SU-DHL-6 (cell line): ENCODE results near the gene MPRIP.

Experiments
- EZH2phosphoT487 ChIP-seq: fragments of 200-600 bp; sonication (generic), shearing (Covaris generic); conservative IDR thresholded peaks from 2 replicates; pipeline ENCODE4 v1.6.1; 2018; ENCODE audit warnings: mild to moderate bottlenecking, antibody characterized with exemption, low read length, moderate library complexity, mixed read lengths
- TF ChIP-seq, protein P1 (sequence below): fragments of 200-600 bp; sonication (generic); IDR thresholded peaks from one replicate; pipeline ENCODE4 v1.5.1; 2017; ENCODE audit warnings: antibody characterized with exemption, mild to moderate bottlenecking, low read length, moderate library complexity; ENCODE audit not compliant: insufficient read depth, poor library complexity, severe bottlenecking

DNA sequence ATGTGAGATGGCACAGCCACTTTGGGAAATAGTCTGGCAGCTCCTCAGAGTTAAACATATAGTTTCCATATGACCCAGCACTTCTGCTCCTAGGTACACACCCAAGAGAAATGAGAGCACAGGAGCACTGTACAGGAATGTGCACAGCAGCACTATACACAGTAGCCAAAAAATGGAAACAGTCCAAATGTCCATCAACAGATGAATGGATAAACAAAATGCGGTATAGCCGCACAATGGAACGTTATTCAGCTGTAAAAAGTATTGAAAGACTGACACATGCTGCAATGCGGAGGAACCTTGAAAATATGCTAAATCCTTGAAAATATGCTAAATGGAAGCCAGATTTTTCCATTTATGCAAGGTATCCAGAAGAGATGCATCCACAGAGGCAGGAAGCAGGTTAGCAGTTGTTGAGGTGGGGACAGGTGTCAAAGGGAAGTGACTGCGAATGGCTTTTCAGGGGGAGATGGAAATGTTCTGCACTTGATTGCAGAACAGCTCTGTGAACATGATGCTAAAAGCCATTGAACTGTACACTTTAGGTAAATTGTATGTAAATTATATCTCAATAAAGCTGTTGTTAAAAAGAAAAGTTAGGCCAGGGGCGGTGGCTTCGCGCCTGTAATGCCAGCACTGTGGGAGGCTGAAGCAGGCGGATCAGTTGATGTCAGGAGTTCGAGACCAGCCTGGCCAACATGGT lies 80.7 kb downstream of the MPRIP start:
- no peak for TF ChIP-seq EZH2phosphoT487
- TF ChIP-seq, protein P1, sequence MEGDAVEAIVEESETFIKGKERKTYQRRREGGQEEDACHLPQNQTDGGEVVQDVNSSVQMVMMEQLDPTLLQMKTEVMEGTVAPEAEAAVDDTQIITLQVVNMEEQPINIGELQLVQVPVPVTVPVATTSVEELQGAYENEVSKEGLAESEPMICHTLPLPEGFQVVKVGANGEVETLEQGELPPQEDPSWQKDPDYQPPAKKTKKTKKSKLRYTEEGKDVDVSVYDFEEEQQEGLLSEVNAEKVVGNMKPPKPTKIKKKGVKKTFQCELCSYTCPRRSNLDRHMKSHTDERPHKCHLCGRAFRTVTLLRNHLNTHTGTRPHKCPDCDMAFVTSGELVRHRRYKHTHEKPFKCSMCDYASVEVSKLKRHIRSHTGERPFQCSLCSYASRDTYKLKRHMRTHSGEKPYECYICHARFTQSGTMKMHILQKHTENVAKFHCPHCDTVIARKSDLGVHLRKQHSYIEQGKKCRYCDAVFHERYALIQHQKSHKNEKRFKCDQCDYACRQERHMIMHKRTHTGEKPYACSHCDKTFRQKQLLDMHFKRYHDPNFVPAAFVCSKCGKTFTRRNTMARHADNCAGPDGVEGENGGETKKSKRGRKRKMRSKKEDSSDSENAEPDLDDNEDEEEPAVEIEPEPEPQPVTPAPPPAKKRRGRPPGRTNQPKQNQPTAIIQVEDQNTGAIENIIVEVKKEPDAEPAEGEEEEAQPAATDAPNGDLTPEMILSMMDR: no peak
